ENCODE results near the gene CAPNS2. TPM values are rescaled to one million over a fixed set of nuclear protein-coding genes. Genes with fewer than 3 reads are reported as not detected.

Gene CAPNS2
- total RNA-seq (2021; fragmentation: NEBNext Ultra II Directional; extraction: Animal tissue kit (Norgen Biotek cat#: 25700)): 0.33 TPM in 1 of 2 replicates, not detected in the other
- polyA plus RNA-seq (2011; rRNA removed): 0.08 TPM in 1 of 2 replicates, not detected in the other
- polyA plus RNA-seq (2011; cell fraction: cytosol; rRNA removed): not detected
- 0.19 TPM for polyA plus RNA-seq (2011; cell fraction: nucleus; rRNA removed)
- polyA plus RNA-seq (2012, experiment 1 of 2): not detected in 4 replicates
- polyA plus RNA-seq (2012, experiment 2 of 2): not detected
- 0.08 TPM for polyA plus RNA-seq (2013, experiment 1 of 2)
- polyA plus RNA-seq (2013, experiment 2 of 2): not detected
- polyA minus RNA-seq (2011; rRNA and poly(A)+ RNA removed): 0.83 and 1.5 TPM in 2 replicates
- polyA minus RNA-seq (2011; cell fraction: cytosol; rRNA and poly(A)+ RNA removed): not detected
- polyA minus RNA-seq (2011; cell fraction: nucleus; rRNA and poly(A)+ RNA removed): 3.1 TPM
- long read RNA-seq, experiment 1: 0 reads
- long read RNA-seq, experiment 2, partial matches to known transcripts: 0 of 1 reads
- long read RNA-seq, experiment 2, other reads (novel, unspliced or antisense): 0 of 1 reads

GRCh38 chr16:55566432-55567175 is at the start of gene CAPNS2:
Gene CAPNS2 (plus strand): TSS chr16:55566684. CDS start chr16:55566757, 73 bp downstream.
- CTCF ChIA-PET (ENCODE audit: partially characterized antibody): interaction anchor here (1.5 kb wide), 1 partner anchor 102 kb away, joined by 5 read pairs; no protein-coding TSS in a partner anchor
- FAIRE-seq: no peak
- no peak for TF ChIP-seq POLR2A (IDR thresholded peaks at IDR 0.05; ENCODE audit: control extremely low read depth in 1 of 2, low read depth in 2 of 2, low read length in 2 of 2)
- TF ChIP-seq CTBP2 (IDR thresholded peaks at IDR 0.05; ENCODE audit: borderline replicate concordance, insufficient read depth, insufficient read length, low read length): no peak
- no peak for TF ChIP-seq TEAD4 (IDR thresholded peaks at IDR 0.05; ENCODE audit: low read depth, low read length)
- no peak for TF ChIP-seq PHF8 (conservative IDR thresholded peaks at IDR 0.05; ENCODE audit: low read depth, low read length)
- no peak for TF ChIP-seq GTF2F1 (IDR thresholded peaks at IDR 0.05; ENCODE audit: borderline replicate concordance, low read depth, low read length)
- no peak for TF ChIP-seq SUZ12 (IDR thresholded peaks at IDR 0.05; ENCODE audit: low read length)
- TF ChIP-seq SAP30 (IDR thresholded peaks at IDR 0.05; ENCODE audit: insufficient read depth, insufficient replicate concordance, low read length): no peak
- TF ChIP-seq EGR1 (IDR thresholded peaks at IDR 0.05; ENCODE audit: borderline replicate concordance, low read depth, low read length): no peak
- TF ChIP-seq RXRA (IDR thresholded peaks at IDR 0.05; ENCODE audit: insufficient read depth, low read depth, low read length): no peak

More at GRCh38 chr16:55566432-55567175, at the start of gene CAPNS2:
- Histone ChIP-seq H3K23me2 (ENCODE audit: low read depth, low read length) (no peaks in the 10 kb centered on the region), H4K5ac (ENCODE audit: insufficient read length, low read depth, low read length) (no peak within 1 kb of the TSS), H3K4me1 (replicated peaks in 1 of 4; ENCODE audit: control insufficient read depth in 3 of 4, insufficient read depth in 4 of 4, low read length in 3 of 4) (no peaks in the 10 kb centered on the region), H2BK15ac (ENCODE audit: low read length) (no peak within 1 kb of the TSS), H2BK12ac (ENCODE audit: low read depth, low read length) (no peak within 1 kb of the TSS), H2BK5ac (ENCODE audit: low read depth, low read length) (no peak within 1 kb of the TSS), H3K4me2 (ENCODE audit: insufficient read depth in 1 of 2, low read depth in 2 of 2, low read length in 2 of 2) (no peak within 1 kb of the TSS), H3K4ac (replicated peaks; ENCODE audit: insufficient read length, low read depth, low read length) (no peak within 1 kb of the TSS), H2BK20ac (ENCODE audit: low read length) (no peak within 1 kb of the TSS), H3K56ac (replicated peaks; ENCODE audit: insufficient read length, low read depth, low read length) (no peak within 1 kb of the TSS), H3K18ac (ENCODE audit: extremely low read depth, low read length) (no peak within 1 kb of the TSS), H3K23ac (ENCODE audit: insufficient read length) (no peak within 1 kb of the TSS), H4K20me1 (replicated peaks in 1 of 2; ENCODE audit: control insufficient read depth in 1 of 2, insufficient read depth in 2 of 2, low read length in 2 of 2) (no peaks in the 10 kb centered on the region), H3K79me2 (ENCODE audit: control insufficient read depth in 1 of 2, insufficient read depth in 2 of 2, low read length in 2 of 2) (no peaks in the 10 kb centered on the region), H3K27me3 (replicated peaks in 1 of 4; ENCODE audit: control insufficient read depth in 3 of 4, extremely low read depth in 1 of 4, insufficient read depth in 3 of 4, low read length in 3 of 4) (no peaks in the 10 kb centered on the region), H2BK120ac (replicated peaks; ENCODE audit: low read depth, low read length) (no peak within 1 kb of the TSS), H2AK5ac (ENCODE audit: low read depth, low read length) (no peak within 1 kb of the TSS), H4K8ac (ENCODE audit: extremely low read depth, insufficient read depth, low read length) (no peak within 1 kb of the TSS), H3K14ac (ENCODE audit: insufficient read length) (no peak within 1 kb of the TSS), H3K36me3 (ENCODE audit: control insufficient read depth in 2 of 4, insufficient read depth in 4 of 4, low read length in 3 of 4) (no peaks in the 10 kb centered on the region), H3K9me3 (ENCODE audit: insufficient read depth in 2 of 2, low read depth in 1 of 2, low read length in 1 of 2) (no peaks in the 10 kb centered on the region), H3K9ac (replicated peaks in 1 of 4; ENCODE audit: extremely low read depth in 1 of 4, low read depth in 3 of 4, low read length in 3 of 4) (no peak within 1 kb of the TSS), H3K79me1 (ENCODE audit: low read depth, low read length) (no peaks in the 10 kb centered on the region), H3K27ac (ENCODE audit: low read depth, low read length) (no peak within 1 kb of the TSS), H3K4me3 (ENCODE audit: extremely low read depth in 1 of 4, insufficient read depth in 2 of 4, low read depth in 3 of 4, low read length in 4 of 4) (no peak within 1 kb of the TSS), H2AFZ (ENCODE audit: low read length) (no peak within 1 kb of the TSS), H4K91ac (replicated peaks; ENCODE audit: insufficient read length, low read length) (no peak within 1 kb of the TSS)
- WGBS, 2 experiments (ENCODE audit: extremely low coverage in 1 of 2, insufficient coverage in 1 of 2, insufficient read length in 1 of 2, insufficient replicate concordance in 2 of 2, low coverage in 1 of 2, low lambda C conversion rate in 2 of 2, missing lambda C conversion rate in 1 of 2): 92% methylated on average over 9 of the region's 9 CpGs; no CpG with 5 or more reads in 1 of the 2 experiments
- DNase-seq (ENCODE audit: low read depth in 1 of 2, low spot score in 2 of 2): no peak
- POLR2A ChIA-PET (ENCODE audit: partially characterized antibody): no interaction called here
